D341Med (cell line): Measurements from ENCODE around the gene PTPRK.

Experiments used
- DNase-seq: peaks from one replicate; pipeline ENCODE4 v3.0.0; 2012; ENCODE audit warnings: low spot score

The PTPRK gene

GRCh38 chr6:128174724-128175123 lies 345.7 kb downstream of the PTPRK start:
- DNase-seq, result no peak

GRCh38 chr6:128172752-128173682 lies 347.4 kb downstream of the PTPRK start:
- no peak for DNase-seq

- no peak for DNase-seq
Measured at GRCh38 chr6:128172081-128172480, 348.3 kb downstream of the PTPRK start.

DNA sequence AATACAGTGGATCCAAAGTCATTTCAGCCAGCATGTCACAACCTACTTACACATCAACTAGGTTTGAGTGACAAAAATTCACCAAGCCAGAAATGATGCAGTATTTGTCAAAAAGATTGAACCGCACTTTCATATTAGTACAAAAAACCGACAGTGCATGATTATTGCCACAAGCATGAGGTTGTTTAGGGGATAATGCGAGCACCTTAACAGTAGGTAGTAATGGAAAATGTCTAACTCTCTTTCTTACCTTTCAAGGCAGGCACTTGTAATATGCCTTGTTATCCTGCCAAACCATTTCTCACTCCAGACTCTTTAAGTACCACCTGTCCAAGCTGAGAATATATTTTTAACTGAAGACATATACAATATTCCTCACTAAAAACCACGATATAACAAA lies 349.2 kb downstream of the PTPRK start:
- DNase-seq, result no peak

GRCh38 chr6:128168244-128168643 lies 352.2 kb downstream of the PTPRK start:
- no peak for DNase-seq

GRCh38 chr6:128167552-128167951 lies 352.8 kb downstream of the PTPRK start:
- no peak for DNase-seq

GRCh38 chr6:128164254-128164653 lies 356.1 kb downstream of the PTPRK start:
- no peak for DNase-seq

DNA sequence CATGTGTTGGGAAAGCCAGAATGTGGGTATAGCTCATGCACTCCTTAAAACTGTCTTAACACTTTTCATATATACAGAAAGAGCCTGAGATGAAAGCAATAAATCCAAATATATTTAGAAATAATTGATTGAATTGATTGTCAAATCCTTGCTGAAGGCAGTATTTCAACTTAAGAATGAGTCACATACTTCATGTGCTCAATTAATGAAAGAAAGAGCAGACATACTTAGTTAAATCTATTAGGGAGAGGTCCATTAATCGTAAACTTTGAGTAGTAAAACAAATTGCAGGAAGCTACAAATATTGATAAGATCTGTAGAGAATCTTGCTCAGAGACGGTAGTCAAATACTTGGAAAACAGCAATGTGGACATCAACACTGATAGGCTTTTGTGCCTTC lies 358.0 kb downstream of the PTPRK start:
- no peak for DNase-seq

GRCh38 chr6:128161839-128162238 lies 358.6 kb downstream of the PTPRK start:
- DNase-seq, result no peak

DNA sequence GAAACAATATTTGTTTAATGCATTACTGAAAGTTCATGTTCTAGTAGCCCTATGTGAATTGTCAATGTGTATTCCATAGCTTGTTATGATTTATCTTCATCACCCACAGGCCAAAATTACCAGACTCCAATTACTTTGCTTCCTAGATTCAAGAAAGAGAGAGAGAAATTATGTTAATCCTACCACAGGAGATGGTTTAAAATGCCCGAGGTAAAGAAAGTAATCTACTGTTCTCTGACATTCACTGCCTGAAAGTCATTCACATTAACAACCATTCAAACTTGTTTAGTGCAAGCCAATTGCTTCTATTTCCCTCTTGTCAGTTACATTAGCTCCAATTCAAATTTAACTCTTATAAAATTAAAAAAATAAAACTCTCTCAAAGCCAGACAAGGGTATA lies 359.1 kb downstream of the PTPRK start:
- DNase-seq, result no peak

GRCh38 chr6:128158496-128158895 lies 361.9 kb downstream of the PTPRK start:
- DNase-seq, result no peak

DNA sequence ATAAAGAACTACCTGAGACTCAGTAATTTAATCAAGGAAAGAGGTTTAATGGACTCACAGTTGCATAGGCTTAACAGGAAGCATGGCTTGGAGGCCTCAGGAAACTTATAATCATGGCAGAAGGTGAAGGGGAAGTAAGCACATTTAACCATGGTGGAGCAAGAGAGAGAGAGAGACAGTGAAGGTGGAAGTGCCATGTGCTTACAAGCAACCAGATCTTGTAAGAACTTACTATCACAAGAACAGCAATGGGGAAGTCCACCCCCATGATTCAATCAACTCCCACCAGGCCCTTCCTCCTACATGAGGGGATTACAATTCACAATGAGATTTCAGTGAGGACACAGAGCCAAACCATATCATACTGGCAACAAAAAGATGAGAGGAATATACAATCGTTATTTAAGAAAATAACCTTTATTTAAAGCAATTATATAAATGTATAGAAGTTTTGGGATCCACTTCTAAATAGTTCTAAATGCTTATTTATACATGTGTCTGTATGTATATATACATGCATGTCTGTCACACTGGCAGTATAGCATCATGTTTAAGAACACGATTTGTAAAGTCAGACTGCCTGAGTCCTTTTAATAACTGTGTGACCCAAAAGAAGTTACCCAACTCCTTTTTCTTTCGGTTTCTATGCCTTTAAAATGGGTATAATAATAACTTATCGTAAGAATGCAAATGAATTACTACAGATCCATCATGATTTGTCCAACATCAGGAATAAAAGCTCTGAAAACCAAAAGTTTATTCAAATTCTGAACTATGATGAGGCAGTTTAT lies 363.9 kb downstream of the PTPRK start:
- DNase-seq, result no peak

DNA sequence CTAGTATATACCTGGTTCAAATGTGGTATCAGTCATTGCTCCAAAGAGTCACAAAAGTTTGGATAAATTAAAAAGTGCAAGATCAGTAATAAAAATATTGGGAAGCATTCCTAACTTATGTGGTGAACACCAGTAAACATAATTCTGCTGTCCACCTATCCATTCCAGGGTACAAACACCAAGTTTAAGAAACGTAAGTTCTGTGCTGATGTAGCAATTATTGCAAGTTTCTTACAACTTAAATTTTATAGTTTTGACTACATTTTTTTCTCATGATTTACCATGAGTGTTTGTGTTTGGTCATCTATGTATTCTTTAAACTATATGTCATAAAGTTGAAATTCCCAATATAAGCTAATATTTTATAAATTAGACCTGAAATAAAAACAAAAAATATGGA lies 364.6 kb downstream of the PTPRK start:
- no peak for DNase-seq

GRCh38 chr6:128152551-128152950 lies 367.8 kb downstream of the PTPRK start:
- DNase-seq, result no peak

DNA sequence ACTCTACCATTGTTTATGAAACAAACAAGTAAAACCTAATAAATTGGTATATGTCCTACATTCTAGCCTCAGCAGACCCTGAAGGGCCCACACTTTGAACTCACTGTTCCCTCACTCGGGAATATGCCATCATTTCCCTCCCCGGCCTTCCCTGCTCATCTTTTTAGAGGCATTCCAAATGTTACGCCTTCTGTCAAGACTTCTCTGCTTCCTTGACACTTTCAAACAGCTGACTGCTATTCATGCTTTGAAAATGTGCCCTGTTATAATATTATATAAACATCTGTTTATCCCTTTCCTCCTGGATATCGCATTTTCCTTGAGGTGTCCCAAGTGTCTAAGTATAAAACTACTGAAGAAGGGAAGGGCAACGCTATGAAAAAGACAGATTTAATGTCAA lies 370.0 kb downstream of the PTPRK start:
- no peak for DNase-seq

DNA sequence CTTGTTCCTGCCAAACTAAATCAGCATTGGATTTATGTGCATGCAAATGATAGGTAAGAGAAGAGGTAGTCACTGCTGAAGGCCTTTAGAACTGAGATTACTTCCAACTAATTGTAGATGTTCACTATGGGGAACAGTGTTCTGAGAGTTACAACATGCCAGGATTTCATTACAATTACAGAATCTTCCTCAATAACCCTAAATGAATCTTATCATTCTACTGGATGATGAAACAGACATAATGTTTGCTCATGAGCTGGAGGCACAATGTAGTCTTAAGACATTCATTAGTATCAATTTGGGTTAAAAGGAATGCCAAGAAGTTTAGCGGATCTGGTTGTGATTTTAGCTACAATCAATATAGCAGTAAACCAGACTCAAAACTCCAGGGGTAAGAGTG lies 370.6 kb downstream of the PTPRK start:
- no peak for DNase-seq

DNA sequence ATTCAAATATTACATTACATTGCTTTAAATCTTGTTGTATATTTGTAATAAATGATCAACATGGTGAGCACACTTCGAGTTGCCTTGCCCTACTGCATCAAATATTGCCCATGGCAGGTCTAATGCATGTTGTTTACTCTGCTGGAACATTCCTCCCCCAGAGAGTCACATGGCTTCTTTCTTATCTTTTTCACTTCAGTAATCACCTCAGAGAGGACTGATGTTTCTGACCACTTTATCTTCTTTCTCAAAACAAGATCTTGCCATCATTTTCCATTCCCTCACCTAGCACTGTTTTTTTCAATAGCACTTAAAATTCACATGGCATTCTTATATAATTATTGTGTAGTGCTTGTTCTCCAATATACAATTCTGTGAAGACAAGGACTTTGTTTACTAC lies 376.1 kb downstream of the PTPRK start:
- DNase-seq, result no peak

- no peak for DNase-seq
Measured at GRCh38 chr6:128141932-128142331, 378.5 kb downstream of the PTPRK start.

DNA sequence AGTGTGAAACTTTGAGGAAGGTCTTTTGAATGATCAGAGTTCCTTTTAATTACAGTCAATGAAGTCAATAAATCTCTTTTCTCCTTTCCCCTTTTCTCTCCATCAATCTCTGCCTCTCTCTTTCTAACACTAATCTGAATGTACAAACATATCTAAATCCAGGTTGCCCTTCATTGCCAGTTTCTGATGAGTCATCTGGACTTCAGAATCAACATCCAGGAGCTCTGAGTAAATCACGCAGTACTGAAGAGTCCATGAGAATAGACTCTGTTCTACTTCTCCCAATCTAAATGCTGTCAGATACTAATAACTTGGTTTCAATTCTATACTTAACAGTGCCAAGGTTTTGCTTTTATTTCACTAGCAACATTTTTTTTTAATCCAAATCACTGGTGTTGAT lies 380.9 kb downstream of the PTPRK start:
- DNase-seq, result no peak

GRCh38 chr6:128138694-128139093 lies 381.7 kb downstream of the PTPRK start:
- DNase-seq, result no peak

- no peak for DNase-seq
Measured at GRCh38 chr6:128135325-128135724, 385.1 kb downstream of the PTPRK start.

- DNase-seq, result no peak
Measured at GRCh38 chr6:128131566-128131965, 388.8 kb downstream of the PTPRK start.

DNA sequence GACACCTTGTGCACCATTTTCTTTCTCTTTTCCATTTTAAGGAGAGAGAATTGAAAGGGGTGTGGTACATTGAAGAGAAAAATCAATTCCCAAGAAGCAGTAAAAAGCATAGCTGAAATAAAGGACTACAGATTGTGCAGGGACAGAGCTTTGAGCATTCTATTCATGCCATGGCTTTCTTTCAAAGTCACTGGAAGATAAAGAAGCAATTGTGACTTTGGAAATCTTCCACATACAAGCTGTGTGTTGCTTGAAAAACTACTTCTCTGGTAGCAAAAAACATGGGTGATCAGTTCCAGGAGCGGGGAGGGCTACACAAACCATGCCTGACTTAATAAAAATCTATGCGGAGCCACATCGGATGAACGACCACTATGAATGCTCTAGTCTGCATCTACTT lies 389.4 kb downstream of the PTPRK start:
- DNase-seq, result no peak
